Neutrophil (primary cell): ENCODE data around the gene CACNA2D3.

Experiments used
- H3K27ac ChIP-seq: fragments of 200-600 bp; sonication (generic); 2 replicates; pipeline ENCODE4 v1.5.1; 2016; ENCODE audit warnings: mild to moderate bottlenecking, moderate library complexity
- H3K27me3 ChIP-seq: fragments of 200-600 bp; sonication (generic); 2 replicates; pipeline ENCODE4 v1.6.0; 2016; ENCODE audit warnings: mild to moderate bottlenecking
- H3K36me3 ChIP-seq: fragments of 200-600 bp; sonication (generic); 2 replicates; pipeline ENCODE4 v1.5.1; 2017
- H3K4me1 ChIP-seq, 2 experiments: fragments of 200-600 bp in 1 of 2; sonication (generic) in 1 of 2; 1 replicate in 1 of 2; 2 replicates in 1 of 2; pipeline versions ENCODE4 v1.5.1 to v1.6.1; 2013 to 2016; ENCODE audit warnings: low read depth in 1 of 2, low read length in 1 of 2, mild to moderate bottlenecking in 1 of 2, moderate library complexity in 1 of 2; ENCODE audit not compliant: control insufficient read depth in 1 of 2, insufficient read depth in 1 of 2
- H3K4me3 ChIP-seq, 2 experiments: fragments of 200-600 bp in 1 of 2; sonication (generic) in 1 of 2; 1 replicate in 1 of 2; 2 replicates in 1 of 2; pipeline ENCODE4 v1.5.1; 2013 to 2016; ENCODE audit warnings: low read depth in 1 of 2, low read length in 1 of 2, mild to moderate bottlenecking in 1 of 2, moderate library complexity in 1 of 2
- H3K9me3 ChIP-seq: fragments of 200-600 bp; sonication (generic); 2 replicates; pipeline ENCODE4 v1.5.1; 2016
- TF ChIP-seq, protein P1 (sequence below): fragments of 200-600 bp; sonication (generic); IDR thresholded peaks from 2 replicates; pipeline ENCODE4 v1.5.1; 2016; ENCODE audit warnings: antibody characterized with exemption

Gene CACNA2D3

GRCh38 chr3:54514006-54514405, 391.7 kb downstream of the CACNA2D3 start:
- Histone ChIP-seq H3K27ac (no peak overlapping the region), H3K4me3 (no peak overlapping the region), H3K36me3 (no peaks in the 10 kb centered on the region), H3K27me3 (no peaks in the 10 kb centered on the region), H3K4me1 (no peaks in the 10 kb centered on the region), H3K9me3 (no peaks in the 10 kb centered on the region)
- TF ChIP-seq, protein P1, sequence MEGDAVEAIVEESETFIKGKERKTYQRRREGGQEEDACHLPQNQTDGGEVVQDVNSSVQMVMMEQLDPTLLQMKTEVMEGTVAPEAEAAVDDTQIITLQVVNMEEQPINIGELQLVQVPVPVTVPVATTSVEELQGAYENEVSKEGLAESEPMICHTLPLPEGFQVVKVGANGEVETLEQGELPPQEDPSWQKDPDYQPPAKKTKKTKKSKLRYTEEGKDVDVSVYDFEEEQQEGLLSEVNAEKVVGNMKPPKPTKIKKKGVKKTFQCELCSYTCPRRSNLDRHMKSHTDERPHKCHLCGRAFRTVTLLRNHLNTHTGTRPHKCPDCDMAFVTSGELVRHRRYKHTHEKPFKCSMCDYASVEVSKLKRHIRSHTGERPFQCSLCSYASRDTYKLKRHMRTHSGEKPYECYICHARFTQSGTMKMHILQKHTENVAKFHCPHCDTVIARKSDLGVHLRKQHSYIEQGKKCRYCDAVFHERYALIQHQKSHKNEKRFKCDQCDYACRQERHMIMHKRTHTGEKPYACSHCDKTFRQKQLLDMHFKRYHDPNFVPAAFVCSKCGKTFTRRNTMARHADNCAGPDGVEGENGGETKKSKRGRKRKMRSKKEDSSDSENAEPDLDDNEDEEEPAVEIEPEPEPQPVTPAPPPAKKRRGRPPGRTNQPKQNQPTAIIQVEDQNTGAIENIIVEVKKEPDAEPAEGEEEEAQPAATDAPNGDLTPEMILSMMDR = no peak

DNA sequence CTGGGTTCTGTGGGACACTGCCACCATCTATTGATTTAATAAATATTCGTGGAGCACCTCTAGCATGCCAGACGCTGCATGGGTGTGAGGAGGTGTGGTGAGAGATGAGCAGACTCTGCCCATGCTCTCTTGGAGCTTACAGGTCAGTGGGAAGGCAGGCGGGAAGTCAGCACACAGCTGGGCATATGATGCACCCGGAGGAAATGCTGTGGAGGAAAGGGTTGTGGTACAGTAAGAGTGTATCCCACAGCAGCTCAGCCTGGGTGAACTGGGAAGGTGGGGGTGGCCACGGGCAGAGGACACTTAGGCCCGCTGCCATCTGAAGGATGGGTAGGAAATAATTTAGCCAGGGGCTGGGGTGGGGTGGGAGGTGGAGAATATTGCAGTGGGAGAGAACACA, 392.1 kb downstream of the CACNA2D3 start:
- H3K4me3 ChIP-seq = no peak overlapping the region
- H3K9me3 ChIP-seq = no peaks in the 10 kb centered on the region
- no peaks in the 10 kb centered on the region for H3K4me1 ChIP-seq
- H3K27me3 ChIP-seq = no peaks in the 10 kb centered on the region
- TF ChIP-seq, protein P1 = no peak
- no peaks in the 10 kb centered on the region for H3K36me3 ChIP-seq
- H3K27ac ChIP-seq = no peak overlapping the region

- TF ChIP-seq, protein P1 = no peak
- Histone ChIP-seq H3K36me3 (no peaks in the 10 kb centered on the region), H3K4me3 (no peak overlapping the region), H3K27me3 (no peaks in the 10 kb centered on the region), H3K27ac (no peak overlapping the region), H3K4me1 (no peaks in the 10 kb centered on the region), H3K9me3 (no peaks in the 10 kb centered on the region)
These were observed 393.3 kb downstream of the CACNA2D3 start for GRCh38 chr3:54515441-54516213.

GRCh38 chr3:54517424-54517823, 395.1 kb downstream of the CACNA2D3 start:
- no peaks in the 10 kb centered on the region for H3K4me1 ChIP-seq
- no peaks in the 10 kb centered on the region for H3K36me3 ChIP-seq
- H3K9me3 ChIP-seq = no peaks in the 10 kb centered on the region
- H3K27me3 ChIP-seq = no peaks in the 10 kb centered on the region
- TF ChIP-seq, protein P1 = no peak
- H3K27ac ChIP-seq = no peak overlapping the region
- no peak overlapping the region for H3K4me3 ChIP-seq

DNA sequence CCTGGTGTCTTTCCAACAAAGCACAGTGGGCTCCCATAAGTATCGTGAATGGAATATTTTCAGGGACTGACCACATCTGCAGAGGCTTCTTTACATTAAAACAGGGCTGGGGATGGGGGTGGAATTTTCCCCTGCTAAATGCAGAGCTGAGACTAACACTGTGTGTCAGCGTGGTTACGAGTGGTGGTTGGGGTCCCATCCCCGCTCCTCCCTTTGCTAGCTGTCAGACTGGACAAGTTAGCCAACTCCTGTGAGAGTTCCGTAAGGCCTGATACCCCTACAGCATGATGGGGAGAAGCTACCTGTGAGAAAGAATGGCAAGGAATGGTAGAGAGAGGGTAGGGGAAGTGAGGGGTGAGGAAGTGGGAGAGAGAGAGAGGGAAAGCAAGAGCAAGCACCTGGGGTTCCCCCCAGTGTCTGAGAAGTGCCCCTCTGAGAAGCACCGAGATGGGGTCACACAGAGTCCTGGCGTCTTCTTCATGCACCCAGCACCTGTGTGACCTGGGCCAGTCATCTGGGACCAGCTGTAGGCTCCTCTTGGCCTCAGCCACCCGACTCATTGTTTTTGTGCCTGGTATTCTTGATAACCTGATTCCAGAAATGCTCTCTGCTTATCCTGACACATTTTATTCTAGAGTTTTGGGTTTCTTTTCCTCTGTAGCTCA, 395.8 kb downstream of the CACNA2D3 start:
- TF ChIP-seq, protein P1 = no peak
- H3K27ac ChIP-seq = no peak overlapping the region
- no peaks in the 10 kb centered on the region for H3K36me3 ChIP-seq
- H3K9me3 ChIP-seq = no peaks in the 10 kb centered on the region
- H3K4me3 ChIP-seq = no peak overlapping the region
- no peaks in the 10 kb centered on the region for H3K27me3 ChIP-seq
- no peaks in the 10 kb centered on the region for H3K4me1 ChIP-seq
